Stimulated activated CD4-positive, alpha-beta T cell treated with anti-CD3 and anti-CD28 coated beads, Interleukin-15, amount 100 ng/mL, for 48 hours (primary cell): ENCODE results near the gene WWOX.
"Not testable (repeated sequence)": the region's sequence is repeated elsewhere in the genome, so short reads cannot be mapped to it uniquely, and the experiment has no call there.

Experiments used
- DNase-seq, 2 donors: peaks; one replicate each; pipeline ENCODE4 v3.0.0-alpha.2; 2020; ENCODE audit warnings: low read depth in 2 of 2

WWOX gene

DNA sequence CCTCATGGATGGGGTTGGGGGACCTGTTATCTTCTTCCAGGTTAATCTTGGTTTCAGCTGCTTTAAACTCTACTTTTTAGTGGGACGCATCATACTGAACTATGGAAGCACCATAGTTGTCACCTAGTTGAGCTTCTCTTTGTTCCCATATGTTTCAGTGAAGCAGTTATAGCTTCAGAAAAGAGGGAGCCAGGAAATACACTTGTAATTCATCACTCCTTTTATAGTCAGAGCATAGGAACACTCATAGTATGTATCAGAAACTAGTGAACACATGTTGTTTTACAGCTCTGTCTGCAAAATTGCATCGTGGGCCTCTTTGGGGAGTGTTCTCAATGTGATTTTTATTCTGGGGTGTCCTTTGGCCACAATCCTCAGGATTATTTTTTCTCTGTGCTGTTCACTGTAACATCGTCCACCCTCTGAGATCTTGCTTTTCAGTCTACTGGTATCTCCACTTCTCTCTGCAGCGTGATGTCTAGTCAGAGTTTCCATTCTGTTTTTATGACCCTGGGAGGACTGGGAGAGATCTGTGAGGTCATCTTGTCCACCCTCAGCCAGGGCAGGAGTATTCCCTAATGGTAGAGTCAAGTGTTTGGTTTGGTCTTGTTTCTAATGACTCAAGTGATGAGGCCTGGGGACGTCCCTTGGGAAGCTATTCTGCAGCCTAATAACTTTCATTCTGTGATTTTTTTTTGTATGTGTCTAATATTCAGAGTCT is 585.4 kb downstream of the WWOX start:
- no peak for DNase-seq

DNA sequence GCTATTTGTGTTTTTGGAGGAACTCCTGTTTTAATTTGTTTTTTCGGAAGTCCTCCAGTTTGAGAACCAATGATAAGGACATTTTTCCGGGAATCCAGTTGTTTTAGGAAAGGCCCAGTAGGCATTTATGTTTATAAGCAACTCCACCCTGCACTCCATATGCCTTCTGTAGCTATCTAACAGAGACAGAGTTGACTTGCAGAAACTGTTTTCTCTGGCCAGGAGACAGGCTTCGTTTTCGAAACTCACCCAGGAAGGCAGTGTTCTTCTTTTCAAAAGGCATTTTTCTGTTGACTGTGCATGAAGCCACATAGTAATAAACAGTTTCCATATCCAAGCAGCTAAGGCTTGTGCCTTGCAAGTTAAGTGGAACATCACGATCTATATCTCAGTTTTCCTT is 587.1 kb downstream of the WWOX start:
- no peak for DNase-seq

- no peak for DNase-seq
Observed at GRCh38 chr16:78689028-78689427, 589.6 kb downstream of the WWOX start.

GRCh38 chr16:78689536-78689935 is 590.1 kb downstream of the WWOX start:
- no peak for DNase-seq

- no peak for DNase-seq
Observed at GRCh38 chr16:78690510-78690909, 591.1 kb downstream of the WWOX start.

DNA sequence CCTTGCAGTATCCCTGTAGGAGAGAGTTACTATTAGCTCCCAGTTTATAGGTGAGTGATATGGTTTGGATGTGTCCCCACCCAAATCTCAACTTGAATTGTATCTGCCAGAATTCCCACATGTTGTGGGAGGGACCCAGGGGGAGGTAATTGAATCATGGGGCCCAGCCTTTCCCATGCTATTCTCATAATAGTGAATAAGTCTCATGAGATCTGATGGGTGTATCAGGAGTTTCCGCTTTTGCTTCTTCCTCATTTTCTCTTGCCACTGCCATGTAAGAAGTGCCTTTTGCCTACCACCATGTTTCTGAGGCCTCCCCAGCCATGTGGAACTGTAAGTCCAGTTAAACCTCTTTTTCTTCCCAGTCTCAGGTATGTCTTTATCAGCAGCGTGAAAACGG is 592.3 kb downstream of the WWOX start:
- not testable (repeated sequence) for DNase-seq

DNA sequence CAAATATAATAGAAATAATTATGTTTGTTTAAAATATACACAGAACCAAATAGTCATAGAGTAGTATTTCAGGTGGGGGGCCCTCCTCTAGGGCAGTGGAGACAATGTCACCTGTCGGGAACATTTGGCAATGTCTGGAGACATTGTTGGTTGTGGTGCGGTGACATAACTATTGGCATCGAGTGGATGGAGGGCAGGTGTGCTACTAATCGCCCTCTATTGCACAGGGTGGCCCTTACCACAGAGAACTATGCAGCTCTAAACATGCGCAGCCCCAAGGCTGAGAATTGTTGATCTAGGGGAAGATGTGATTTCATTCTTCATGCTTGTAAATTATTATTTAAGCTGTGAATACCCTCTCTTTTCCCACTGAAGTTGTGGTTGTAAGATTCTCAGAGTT is 594.0 kb downstream of the WWOX start:
- no peak for DNase-seq

GRCh38 chr16:78694414-78694813 is 595.0 kb downstream of the WWOX start:
- no peak for DNase-seq

GRCh38 chr16:78695391-78695790 is 595.9 kb downstream of the WWOX start:
- no peak for DNase-seq

DNA sequence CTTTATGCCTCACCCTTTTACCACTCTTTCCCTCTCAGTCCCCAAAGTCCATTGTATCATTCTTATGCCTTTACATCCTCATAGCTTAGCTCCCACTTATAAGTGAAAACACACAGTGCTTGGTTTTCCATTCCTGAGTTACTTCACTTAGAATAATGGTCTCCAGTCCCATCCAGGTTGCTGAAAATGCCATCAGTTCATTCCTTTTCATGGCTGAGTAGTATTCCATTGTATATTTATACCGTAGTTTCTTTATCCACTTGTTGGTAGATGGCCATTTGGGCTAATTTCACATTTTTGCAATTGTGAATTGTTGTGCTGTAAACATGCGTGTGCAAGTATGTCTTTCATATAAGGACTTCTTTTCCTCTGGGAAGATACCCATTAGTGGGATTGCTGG is 597.3 kb downstream of the WWOX start:
- no peak for DNase-seq

GRCh38 chr16:78697426-78697825 is 598.0 kb downstream of the WWOX start:
- DNase-seq, result no peak

GRCh38 chr16:78703936-78704335 is 604.5 kb downstream of the WWOX start:
- DNase-seq, result no peak

GRCh38 chr16:78704416-78704815 is 605.0 kb downstream of the WWOX start:
- DNase-seq, result no peak

GRCh38 chr16:78705694-78706093 is 606.2 kb downstream of the WWOX start:
- no peak for DNase-seq

- DNase-seq, result no peak
Observed at GRCh38 chr16:78706637-78707036, 607.2 kb downstream of the WWOX start.

DNA sequence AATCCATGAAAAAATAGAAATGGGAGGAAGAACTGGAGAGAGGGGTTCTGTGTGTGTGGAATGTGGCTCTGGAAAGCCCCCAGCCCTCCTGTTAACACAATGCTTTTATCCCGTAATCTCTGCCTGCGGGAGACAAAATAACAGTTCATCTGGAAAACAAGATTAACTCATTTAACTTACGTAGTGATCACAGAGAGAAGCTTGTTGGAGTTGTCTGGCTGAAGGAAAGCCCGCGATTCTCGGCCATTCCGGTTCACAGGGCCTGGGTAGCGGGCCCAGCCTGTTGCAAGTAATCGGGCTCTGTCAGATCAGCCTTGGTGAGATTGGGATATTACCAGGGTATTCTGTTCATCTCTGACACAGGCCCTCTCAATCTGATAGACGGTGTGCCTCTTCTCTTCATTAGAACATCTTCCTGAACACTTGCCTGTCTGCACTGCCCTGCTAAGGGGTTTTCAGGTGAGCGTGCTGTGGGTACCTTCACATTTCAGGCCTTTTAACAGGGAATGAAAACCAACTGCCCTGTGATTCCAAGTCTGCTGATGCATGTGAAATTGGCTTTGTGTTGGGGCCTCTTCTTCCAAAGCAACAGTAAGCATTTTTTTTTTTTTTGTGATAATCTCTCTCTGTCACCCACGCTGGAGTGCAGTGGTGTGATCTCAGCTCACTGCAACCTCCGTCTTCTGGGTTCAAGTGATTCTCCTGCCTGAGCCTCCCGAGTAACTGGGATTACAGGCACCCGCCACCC is 609.9 kb downstream of the WWOX start:
- DNase-seq, result no peak

DNA sequence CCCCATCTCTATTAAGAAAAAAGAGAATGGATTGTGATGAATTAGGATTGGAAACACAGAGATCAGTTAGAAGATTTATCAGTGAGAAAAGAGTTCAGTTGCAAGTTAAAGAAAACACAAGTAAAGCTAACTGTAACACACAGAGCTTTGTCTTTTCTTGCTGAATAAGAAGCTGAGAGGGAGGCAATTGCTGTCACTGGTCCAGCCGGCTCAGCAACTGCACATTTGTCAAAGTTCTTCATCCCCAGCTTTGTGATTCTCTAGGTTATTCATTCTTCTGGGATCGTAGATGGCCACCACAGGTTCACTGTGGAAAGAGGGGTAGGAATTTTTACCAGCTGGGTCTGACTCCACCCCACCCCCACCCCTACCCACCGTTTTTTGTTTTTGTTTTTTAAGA is 615.7 kb downstream of the WWOX start:
- DNase-seq, result no peak

DNA sequence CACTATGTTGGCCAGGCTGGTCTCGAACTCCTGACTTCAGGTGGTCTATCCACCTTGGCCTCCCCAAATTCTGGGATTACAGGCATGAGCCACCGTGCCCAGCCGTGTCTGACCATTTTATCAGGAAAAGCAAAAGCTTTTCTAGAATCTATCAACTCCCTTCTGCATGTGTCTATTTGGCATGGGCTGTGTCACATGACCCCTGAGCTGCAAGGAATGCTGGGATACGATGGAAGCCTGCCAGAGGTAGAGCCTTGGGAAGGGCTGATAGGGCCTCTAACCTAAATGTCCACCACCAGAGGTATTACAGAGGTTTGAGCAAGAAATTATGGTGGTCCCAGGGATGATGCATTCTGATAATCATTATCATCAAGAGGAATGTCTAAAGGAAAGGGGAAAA is 616.2 kb downstream of the WWOX start:
- no peak for DNase-seq

DNA sequence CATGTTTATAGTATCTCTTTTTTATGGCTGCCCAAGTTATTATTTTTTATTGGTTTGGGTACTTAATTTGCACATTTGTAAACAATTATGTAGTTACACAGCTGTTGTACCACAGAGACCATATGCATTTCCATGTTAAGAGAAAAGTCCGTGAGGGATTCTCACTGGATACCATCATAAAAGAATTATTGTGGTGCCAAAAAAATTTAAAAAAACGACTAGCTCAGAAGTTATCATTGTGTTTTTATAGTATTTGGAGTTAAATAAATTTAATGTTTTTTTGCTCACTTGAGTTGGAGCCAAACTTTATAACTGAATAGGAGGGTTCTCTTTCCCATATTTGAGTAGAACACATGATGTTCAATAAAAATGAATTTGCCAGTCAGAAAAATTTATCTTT is 618.7 kb downstream of the WWOX start:
- no peak for DNase-seq

DNA sequence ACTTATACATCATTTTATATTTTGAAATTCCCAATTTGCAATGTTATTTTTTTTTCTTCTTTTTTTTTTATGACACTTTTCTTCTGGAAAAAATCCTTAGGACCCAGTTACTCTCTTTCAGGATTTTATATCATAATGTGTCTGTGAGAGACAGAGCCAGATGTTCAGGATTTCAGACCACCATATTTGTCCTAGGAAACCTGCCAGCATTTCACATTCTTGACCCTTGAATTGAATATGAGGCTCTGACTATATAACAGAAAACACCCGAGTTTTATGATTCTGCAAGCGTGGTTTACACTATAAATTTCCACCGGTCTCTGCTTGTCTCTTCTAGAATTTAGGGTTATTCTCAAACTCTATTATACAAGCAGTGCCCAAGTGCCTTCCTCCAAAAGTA is 621.0 kb downstream of the WWOX start:
- DNase-seq, result no peak

DNA sequence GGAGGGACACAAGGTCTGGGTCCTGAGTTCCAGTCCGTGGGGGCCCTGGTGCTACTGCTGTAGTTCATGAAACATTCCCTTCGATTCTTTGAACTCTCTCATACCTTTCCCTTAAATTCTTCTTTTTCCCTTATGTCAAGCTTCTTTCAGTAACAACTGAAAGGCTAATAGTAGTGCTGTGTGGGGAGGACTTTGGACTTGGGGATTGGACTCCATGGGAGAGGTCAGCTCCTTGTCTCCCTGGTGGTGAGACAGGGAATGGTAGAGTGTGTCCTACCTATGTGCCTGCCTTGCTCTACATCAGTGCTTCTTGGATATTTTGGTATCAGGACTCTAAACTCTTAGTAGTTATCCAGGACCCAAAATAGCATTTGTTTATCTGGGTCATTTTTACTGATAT is 628.1 kb downstream of the WWOX start:
- DNase-seq, result no peak

- DNase-seq, result no peak
Observed at GRCh38 chr16:78729687-78730086, 630.2 kb downstream of the WWOX start.

- DNase-seq, result no peak
Observed at GRCh38 chr16:78731785-78732184, 632.3 kb downstream of the WWOX start.

GRCh38 chr16:78732696-78733095 is 633.2 kb downstream of the WWOX start:
- DNase-seq, result no peak
